ENCODE data around the gene PTPRU. TPM values are rescaled to one million over a fixed set of nuclear protein-coding genes. Genes with fewer than 3 reads are reported as not detected.

The PTPRU gene
- total RNA-seq, 4 donors from 2014 or later, result 4.3 to 15.9 (median 7.5) TPM

DNA sequence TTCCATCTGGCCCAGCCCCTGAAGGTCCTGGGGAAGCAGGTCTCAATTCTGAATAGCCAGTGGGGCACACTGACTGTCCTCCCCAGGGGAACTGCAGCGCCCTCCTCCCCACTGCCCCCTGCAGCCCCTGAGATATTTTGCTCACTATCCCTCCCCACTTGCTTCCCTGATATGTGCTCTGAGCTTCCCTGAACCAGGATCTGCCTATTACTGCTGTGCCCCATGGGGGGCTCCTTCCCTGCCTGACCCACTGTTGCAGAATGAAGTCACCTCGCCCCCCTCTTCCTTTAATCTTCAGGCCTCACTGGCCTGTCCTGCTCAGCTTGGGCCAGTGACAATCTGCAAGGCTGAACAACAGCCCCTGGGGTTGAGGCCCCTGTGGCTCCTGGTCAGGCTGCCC lies 89.8 kb downstream of the PTPRU start:
- no peaks in the 10 kb centered on the region for H3K9me3 ChIP-seq
- 79 to 80% methylated on average over 2 of the region's 2 CpGs for WGBS, 2 donors
- intact Hi-C loops (cut with DNase I), result no loop called here

DNA sequence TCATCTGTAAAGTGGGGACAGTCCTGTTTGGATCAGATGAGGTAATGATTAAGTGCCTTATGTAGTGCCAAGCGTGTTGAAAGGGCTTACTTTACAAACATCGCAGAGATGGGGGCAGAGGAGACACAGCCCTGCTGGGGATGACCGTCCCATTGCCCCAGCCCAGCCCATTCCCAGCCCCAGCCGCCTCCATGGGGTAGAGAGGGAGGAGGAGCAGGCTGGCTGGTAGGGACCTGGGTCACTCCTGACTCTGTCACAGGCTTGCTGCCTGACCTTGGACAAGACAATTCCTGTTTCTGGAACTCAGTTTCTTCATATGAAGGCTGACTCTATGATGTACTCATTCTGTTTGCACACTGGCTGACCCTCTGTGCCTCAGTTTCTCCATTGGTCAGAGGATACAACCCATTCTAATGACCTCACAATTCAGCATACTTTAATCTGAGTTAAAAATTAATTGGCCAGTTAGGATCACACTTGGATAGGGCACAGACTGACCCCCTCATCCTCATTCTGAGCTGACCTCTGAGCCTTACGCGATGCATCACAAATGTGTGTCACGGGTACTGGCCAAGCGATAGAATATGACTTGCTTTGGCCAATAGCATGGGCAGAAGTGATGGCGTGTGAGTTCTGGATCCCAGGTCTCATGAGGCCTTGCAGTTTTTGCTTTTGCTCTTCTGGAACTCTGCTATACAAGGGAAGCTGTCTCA lies 91.1 kb downstream of the PTPRU start:
- H3K27me3 ChIP-seq, result peaks cover 0 to 5% (median 0%) of the 10 kb centered on the region in 4 donors
- no peak overlapping the region for H3K4me3 ChIP-seq
- intact Hi-C loops (cut with DNase I), result no loop called here
- DNase-seq, result no peak
- H3K27ac ChIP-seq, result no peak overlapping the region
- no peaks in the 10 kb centered on the region for H3K36me3 ChIP-seq
- WGBS, 2 donors, result 94 to 100% methylated on average over 3 to 6 of the region's 9 CpGs
- H3K4me1 ChIP-seq, result peaks cover 0 to 6% (median 5%) of the 10 kb centered on the region in 3 donors
- H3K9me3 ChIP-seq, result no peaks in the 10 kb centered on the region
- TF ChIP-seq, protein P1, sequence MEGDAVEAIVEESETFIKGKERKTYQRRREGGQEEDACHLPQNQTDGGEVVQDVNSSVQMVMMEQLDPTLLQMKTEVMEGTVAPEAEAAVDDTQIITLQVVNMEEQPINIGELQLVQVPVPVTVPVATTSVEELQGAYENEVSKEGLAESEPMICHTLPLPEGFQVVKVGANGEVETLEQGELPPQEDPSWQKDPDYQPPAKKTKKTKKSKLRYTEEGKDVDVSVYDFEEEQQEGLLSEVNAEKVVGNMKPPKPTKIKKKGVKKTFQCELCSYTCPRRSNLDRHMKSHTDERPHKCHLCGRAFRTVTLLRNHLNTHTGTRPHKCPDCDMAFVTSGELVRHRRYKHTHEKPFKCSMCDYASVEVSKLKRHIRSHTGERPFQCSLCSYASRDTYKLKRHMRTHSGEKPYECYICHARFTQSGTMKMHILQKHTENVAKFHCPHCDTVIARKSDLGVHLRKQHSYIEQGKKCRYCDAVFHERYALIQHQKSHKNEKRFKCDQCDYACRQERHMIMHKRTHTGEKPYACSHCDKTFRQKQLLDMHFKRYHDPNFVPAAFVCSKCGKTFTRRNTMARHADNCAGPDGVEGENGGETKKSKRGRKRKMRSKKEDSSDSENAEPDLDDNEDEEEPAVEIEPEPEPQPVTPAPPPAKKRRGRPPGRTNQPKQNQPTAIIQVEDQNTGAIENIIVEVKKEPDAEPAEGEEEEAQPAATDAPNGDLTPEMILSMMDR (IDR thresholded peaks at IDR 0.05), result no peak
- TF ChIP-seq POLR2A (IDR thresholded peaks at IDR 0.05), result no peak

More for the DNA sequence above, 89.8 kb downstream of the PTPRU start:
- no peaks in the 10 kb centered on the region for H3K36me3 ChIP-seq
- H3K27me3 ChIP-seq, result no peaks in the 10 kb centered on the region
- no peak overlapping the region for H3K4me3 ChIP-seq
- no peak overlapping the region for H3K27ac ChIP-seq
- H3K4me1 ChIP-seq, result peaks cover 0 to 6% (median 5%) of the 10 kb centered on the region in 3 donors
- no peak for TF ChIP-seq POLR2A (IDR thresholded peaks at IDR 0.05)
- TF ChIP-seq, protein P1 (IDR thresholded peaks at IDR 0.05), result no peak
- no peak for DNase-seq

DNA sequence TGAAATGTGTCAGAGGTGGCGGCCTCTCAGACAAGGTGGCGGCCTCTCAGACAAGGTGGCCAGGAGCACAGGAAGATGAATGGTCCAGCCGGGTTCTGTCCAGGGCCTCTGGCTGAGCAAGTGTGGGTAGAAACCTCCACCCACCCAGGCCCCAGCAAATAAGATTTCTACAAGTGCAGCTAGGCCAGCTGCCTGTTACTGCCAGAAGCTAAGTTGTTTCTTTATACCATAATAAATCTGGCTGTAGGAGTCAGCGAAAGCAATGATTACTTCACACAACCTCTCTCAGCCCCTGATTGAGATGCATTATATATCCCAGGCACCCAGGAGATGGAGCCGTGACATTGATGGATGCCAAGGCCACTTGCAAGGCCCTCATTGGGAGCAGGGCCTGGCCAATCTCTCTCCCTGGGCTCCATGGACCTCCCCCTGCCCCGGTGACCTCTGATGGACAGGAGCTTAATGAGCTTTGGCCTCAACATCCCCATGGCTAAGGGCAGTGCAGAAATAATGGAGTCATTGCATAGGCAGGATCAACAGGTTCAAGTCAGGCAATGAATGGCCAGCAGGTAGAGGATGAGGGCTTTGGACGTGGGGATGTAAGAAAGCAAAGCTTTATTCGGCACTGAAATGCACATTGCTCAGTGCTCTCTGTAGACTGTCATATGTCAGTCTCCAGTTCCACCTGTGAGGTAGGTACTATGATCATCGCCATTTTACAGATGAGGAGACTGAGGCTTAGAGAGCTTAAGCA lies 92.9 kb downstream of the PTPRU start:
- Histone ChIP-seq H3K4me3 (no peak overlapping the region), H3K27me3 (peaks cover 0 to 7% (median 0%) of the 10 kb centered on the region in 4 donors), H3K27ac (no peak overlapping the region), H3K36me3 (no peaks in the 10 kb centered on the region), H3K9me3 (no peaks in the 10 kb centered on the region), H3K4me1 (peaks cover 0 to 6% (median 2%) of the 10 kb centered on the region in 3 donors)
- WGBS, 2 donors, result 84 to 91% methylated on average over 5 to 7 of the region's 9 CpGs
- TF ChIP-seq, protein P1 (IDR thresholded peaks at IDR 0.05), result no peak
- no peak for TF ChIP-seq POLR2A (IDR thresholded peaks at IDR 0.05)
- intact Hi-C loops (cut with DNase I), result no loop called here
- DNase-seq, result no peak

DNA sequence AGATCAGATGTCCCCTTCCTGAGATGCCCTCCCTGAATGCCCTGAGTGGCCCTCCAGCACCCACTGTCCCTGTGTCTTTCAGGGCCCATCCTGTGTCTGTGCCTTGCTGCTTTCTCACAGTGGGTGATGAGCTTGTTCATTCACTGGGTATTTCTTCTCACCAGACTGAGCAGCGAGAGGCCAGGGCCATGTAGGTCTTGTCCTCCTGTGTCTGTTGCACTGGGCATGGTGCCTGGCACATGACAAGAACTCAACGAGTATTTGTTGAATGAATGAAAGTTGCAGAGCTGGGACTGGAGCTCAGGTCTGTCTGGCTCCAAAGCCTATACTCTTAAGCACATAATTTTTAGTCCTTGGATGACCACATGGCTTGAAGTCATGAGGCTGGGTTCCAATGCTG lies 93.8 kb downstream of the PTPRU start:
- DNase-seq, result no peak

More for the DNA sequence above, 93.8 kb downstream of the PTPRU start:
- no peak overlapping the region for H3K4me3 ChIP-seq
- H3K27ac ChIP-seq, result no peak overlapping the region
- 67 to 71% methylated on average over 1 to 2 of the region's 2 CpGs for WGBS, 2 donors
- no peaks in the 10 kb centered on the region for H3K4me1 ChIP-seq
- intact Hi-C loops (cut with DNase I), result no loop called here
- peaks cover 0 to 8% (median 0%) of the 10 kb centered on the region in 4 donors for H3K27me3 ChIP-seq
- no peaks in the 10 kb centered on the region for H3K9me3 ChIP-seq
- H3K36me3 ChIP-seq, result no peaks in the 10 kb centered on the region
- TF ChIP-seq, protein P1 (IDR thresholded peaks at IDR 0.05), result no peak
- no peak for TF ChIP-seq POLR2A (IDR thresholded peaks at IDR 0.05)

Measured in esophagus squamous epithelium (tissue), 5 donors.